ENCODE measurements around the gene CCS.

The CCS gene

DNA sequence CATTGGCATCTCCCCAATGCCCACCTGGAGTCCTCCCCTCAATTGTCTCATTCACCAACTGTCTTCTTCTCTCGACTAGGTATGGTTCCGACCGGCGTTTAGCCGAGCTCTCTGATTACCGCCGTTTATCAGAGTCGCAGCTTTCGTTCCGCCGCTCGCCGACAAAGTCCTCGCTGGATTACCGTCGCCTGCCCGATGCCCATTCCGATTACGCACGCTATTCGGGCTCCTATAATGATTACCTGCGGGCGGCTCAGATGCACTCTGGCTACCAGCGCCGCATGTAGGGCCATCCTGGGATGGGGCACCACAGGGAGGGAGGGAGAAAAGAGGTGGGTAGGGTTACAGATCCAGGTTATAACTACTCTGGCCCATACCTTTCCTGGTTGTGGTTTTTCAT is 33.4 kb downstream of the CCS start (continued):
- no peak for TF ChIP-seq GLIS2 (tag by site-specific recombination; IDR thresholded peaks at IDR 0.05)
- no peak for TF ChIP-seq ZIC2 (tag by site-specific recombination; IDR thresholded peaks at IDR 0.05)
- no peak for TF ChIP-seq ZNF24 (tag by site-specific recombination; IDR thresholded peaks at IDR 0.05)
- TF ChIP-seq ZNF133 (tag by site-specific recombination; IDR thresholded peaks at IDR 0.05), result no peak
- no peak for TF ChIP-seq ZNF549 (tag by site-specific recombination; IDR thresholded peaks at IDR 0.05)
- no peak for TF ChIP-seq PRDM1 (tag by site-specific recombination; IDR thresholded peaks at IDR 0.05)
- no peak for TF ChIP-seq TRIM28 (IDR thresholded peaks at IDR 0.05; ENCODE audit: borderline replicate concordance, low read length)
- no peak for TF ChIP-seq ZBTB7A (tag by site-specific recombination; IDR thresholded peaks at IDR 0.05; ENCODE audit: low read depth)
- TF ChIP-seq ZNF16 (tag by site-specific recombination; IDR thresholded peaks at IDR 0.05; ENCODE audit: low read depth), result no peak

DNA sequence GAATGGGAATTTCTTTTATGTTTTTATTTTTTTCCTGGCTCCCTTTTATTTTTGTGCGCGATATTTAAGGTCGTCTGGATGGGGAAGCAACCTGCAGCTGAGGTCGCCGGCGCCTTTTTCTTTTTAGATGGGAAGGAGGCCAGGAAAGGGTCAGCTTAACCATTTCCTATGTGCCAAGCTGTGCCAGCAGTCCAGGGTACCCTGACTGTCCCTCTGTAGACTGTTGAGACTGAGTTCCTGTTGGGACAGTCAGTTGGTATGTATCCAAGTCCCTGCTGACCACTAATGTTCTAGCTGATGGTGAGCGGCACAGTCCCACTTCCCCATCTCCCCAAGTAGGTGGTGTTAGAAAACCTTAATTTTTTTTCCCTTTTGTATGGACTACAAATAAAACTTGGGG is 33.9 kb downstream of the CCS start:
- H3K9me3 ChIP-seq (ENCODE audit: control insufficient read depth, insufficient read depth, low read depth, low read length), result no peaks in the 10 kb centered on the region
- H3K4me3 ChIP-seq (ENCODE audit: low read depth, low read length), result no peak overlapping the region
- H3K4me1 ChIP-seq (ENCODE audit: control insufficient read depth, insufficient read depth, low read length), result no peaks in the 10 kb centered on the region
- peaks cover 5 to 93% of the 10 kb centered on the region in 2 experiments; a peak in 2 of 3 replicates for H3K36me3 ChIP-seq (ENCODE audit: control insufficient read depth in 2 of 2, insufficient read depth in 1 of 2, low read length in 2 of 2)
- TF ChIP-seq, protein P1, sequence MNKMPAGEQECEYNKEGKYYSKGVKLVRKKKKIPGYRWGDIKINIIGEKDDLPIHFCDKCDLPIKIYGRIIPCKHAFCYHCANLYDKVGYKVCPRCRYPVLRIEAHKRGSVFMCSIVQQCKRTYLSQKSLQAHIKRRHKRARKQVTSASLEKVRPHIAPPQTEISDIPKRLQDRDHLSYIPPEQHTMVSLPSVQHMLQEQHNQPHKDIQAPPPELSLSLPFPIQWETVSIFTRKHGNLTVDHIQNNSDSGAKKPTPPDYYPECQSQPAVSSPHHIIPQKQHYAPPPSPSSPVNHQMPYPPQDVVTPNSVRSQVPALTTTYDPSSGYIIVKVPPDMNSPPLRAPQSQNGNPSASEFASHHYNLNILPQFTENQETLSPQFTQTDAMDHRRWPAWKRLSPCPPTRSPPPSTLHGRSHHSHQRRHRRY (tag by site-specific recombination; IDR thresholded peaks at IDR 0.05), result no peak
- TF ChIP-seq ZNF473 (tag by site-specific recombination; IDR thresholded peaks at IDR 0.05), result no peak
- TF ChIP-seq ZNF514 (tag by site-specific recombination; IDR thresholded peaks at IDR 0.05), result no peak
- TF ChIP-seq, protein P2, sequence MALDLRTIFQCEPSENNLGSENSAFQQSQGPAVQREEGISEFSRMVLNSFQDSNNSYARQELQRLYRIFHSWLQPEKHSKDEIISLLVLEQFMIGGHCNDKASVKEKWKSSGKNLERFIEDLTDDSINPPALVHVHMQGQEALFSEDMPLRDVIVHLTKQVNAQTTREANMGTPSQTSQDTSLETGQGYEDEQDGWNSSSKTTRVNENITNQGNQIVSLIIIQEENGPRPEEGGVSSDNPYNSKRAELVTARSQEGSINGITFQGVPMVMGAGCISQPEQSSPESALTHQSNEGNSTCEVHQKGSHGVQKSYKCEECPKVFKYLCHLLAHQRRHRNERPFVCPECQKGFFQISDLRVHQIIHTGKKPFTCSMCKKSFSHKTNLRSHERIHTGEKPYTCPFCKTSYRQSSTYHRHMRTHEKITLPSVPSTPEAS (tag by site-specific recombination; IDR thresholded peaks at IDR 0.05), result no peak
- no peak for TF ChIP-seq ZNF132 (tag by site-specific recombination; IDR thresholded peaks at IDR 0.05; ENCODE audit: borderline replicate concordance)
- no peak for TF ChIP-seq GLI4 (tag by site-specific recombination; IDR thresholded peaks at IDR 0.05)
- TF ChIP-seq RBAK (tag by site-specific recombination; IDR thresholded peaks at IDR 0.05), result no peak
- TF ChIP-seq ZNF785 (tag by site-specific recombination; IDR thresholded peaks at IDR 0.05), result no peak
- H3K27ac ChIP-seq (ENCODE audit: extremely low read depth, low read depth, low read length), result no peak overlapping the region
- CTCF ChIA-PET, result interaction anchor here (0.7 kb wide), 1 partner anchor 10 kb away, joined by 3 read pairs; no protein-coding TSS in a partner anchor
- POLR2A ChIA-PET, result interaction anchor here (5.1 to 7.0 kb wide), 2 partner anchors 10 to 11 kb away, joined by 33 to 42 read pairs; partner anchors contain the start of genes RBM14 and RBM4

DNA sequence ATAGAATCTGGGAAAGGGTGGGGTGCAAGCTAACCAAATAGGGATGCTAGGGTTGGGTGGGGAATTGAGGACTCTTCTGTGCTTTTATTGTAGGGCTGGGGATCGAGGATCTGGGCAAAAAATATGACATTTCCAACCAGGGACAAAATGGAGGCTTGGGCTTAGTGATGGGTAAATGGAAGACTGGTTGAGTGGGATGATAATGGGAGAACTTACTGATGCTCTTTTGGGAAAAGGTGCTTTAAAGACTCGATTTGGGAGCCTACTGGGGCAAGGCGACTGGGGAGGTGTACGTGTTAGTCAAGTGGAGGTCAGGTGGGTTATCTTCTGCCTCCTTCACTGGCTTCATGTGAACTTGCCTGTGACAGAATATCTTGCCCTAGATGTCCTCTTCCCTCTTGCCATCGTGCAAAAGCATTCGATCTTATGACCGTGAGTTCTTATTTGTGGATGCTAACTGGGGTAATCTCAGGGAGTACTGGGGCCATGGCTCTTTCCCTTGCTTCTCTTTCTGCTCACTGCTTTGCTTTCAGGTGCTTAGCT is 35.1 kb downstream of the CCS start:
- peaks cover 5 to 91% of the 10 kb centered on the region in 2 experiments; a peak in 2 of 3 replicates for H3K36me3 ChIP-seq (ENCODE audit: control insufficient read depth in 2 of 2, insufficient read depth in 1 of 2, low read length in 2 of 2)
- H3K9me3 ChIP-seq (ENCODE audit: control insufficient read depth, insufficient read depth, low read depth, low read length), result no peaks in the 10 kb centered on the region
- no peak overlapping the region for H3K4me3 ChIP-seq (ENCODE audit: low read depth, low read length)
- ChIA-PET POLR2A (interaction anchor here (0.6 to 7.0 kb wide), 3 partner anchors 10 to 15 kb away, joined by 3 to 42 read pairs (median 33); partner anchors contain the start of genes RBM14 and RBM4), CTCF (no interaction called here)
- TF ChIP-seq ZNF350 (tag by site-specific recombination; IDR thresholded peaks at IDR 0.05), result no peak
- H3K4me1 ChIP-seq (ENCODE audit: control insufficient read depth, insufficient read depth, low read length), result no peaks in the 10 kb centered on the region
- H3K27ac ChIP-seq (ENCODE audit: extremely low read depth, low read depth, low read length), result no peak overlapping the region

DNA sequence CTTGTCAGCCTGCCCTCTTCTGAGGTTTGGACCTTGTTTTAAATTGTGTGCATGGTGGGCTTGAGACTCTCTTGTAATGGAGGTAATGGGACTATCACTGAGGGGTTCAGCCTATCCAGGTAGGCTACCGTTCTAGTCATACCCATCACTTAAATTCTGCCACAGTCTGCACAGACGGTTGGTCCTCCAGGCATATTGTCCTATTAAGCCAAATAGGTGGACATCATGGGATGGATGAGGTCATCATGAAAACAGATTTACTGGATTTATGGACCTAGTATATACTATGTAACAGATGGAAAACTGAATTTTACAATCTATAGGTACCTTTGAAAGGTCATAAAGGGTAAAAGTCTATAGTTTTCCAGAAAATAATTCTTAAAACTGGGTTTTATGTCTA is 36.4 kb downstream of the CCS start:
- H3K27ac ChIP-seq (ENCODE audit: extremely low read depth, low read depth, low read length), result no peak overlapping the region
- ChIA-PET POLR2A (interaction anchor here (0.7 to 7.0 kb wide), 3 partner anchors 8 to 12 kb away, joined by 3 to 42 read pairs (median 33); partner anchors contain the start of genes RBM14 and RBM4), CTCF (no interaction called here)
- H3K4me1 ChIP-seq (ENCODE audit: control insufficient read depth, insufficient read depth, low read length), result no peaks in the 10 kb centered on the region
- H3K9me3 ChIP-seq (ENCODE audit: control insufficient read depth, insufficient read depth, low read depth, low read length), result no peaks in the 10 kb centered on the region
- no peak overlapping the region for H3K4me3 ChIP-seq (ENCODE audit: low read depth, low read length)
- peaks cover 11 to 87% of the 10 kb centered on the region in 2 experiments; a peak in 2 of 3 replicates for H3K36me3 ChIP-seq (ENCODE audit: control insufficient read depth in 2 of 2, insufficient read depth in 1 of 2, low read length in 2 of 2)
- TF ChIP-seq SALL2 (tag by site-specific recombination; IDR thresholded peaks at IDR 0.05; ENCODE audit: borderline replicate concordance), result no peak
- TF ChIP-seq HOXA7 (CRISPR knock-in tag; IDR thresholded peaks at IDR 0.05; ENCODE audit: borderline replicate concordance), result no peak
- no peak for TF ChIP-seq ZEB2 (tag by site-specific recombination; IDR thresholded peaks at IDR 0.05)
- TF ChIP-seq, protein P3, sequence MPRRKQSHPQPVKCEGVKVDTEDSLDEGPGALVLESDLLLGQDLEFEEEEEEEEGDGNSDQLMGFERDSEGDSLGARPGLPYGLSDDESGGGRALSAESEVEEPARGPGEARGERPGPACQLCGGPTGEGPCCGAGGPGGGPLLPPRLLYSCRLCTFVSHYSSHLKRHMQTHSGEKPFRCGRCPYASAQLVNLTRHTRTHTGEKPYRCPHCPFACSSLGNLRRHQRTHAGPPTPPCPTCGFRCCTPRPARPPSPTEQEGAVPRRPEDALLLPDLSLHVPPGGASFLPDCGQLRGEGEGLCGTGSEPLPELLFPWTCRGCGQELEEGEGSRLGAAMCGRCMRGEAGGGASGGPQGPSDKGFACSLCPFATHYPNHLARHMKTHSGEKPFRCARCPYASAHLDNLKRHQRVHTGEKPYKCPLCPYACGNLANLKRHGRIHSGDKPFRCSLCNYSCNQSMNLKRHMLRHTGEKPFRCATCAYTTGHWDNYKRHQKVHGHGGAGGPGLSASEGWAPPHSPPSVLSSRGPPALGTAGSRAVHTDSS (tag by site-specific recombination; IDR thresholded peaks at IDR 0.05), result no peak
- TF ChIP-seq ZNF610 (tag by site-specific recombination; IDR thresholded peaks at IDR 0.05; ENCODE audit: borderline replicate concordance), result no peak
- TF ChIP-seq ZNF549 (tag by site-specific recombination; IDR thresholded peaks at IDR 0.05), result no peak
- TF ChIP-seq ZNF324 (tag by site-specific recombination; IDR thresholded peaks at IDR 0.05), result no peak
- no peak for TF ChIP-seq ZNF221 (tag by site-specific recombination; IDR thresholded peaks at IDR 0.05; ENCODE audit: borderline replicate concordance)
- TF ChIP-seq SP2 (tag by site-specific recombination; IDR thresholded peaks at IDR 0.05), result no peak
- TF ChIP-seq ZNF391 (tag by site-specific recombination; IDR thresholded peaks at IDR 0.05; ENCODE audit: borderline replicate concordance, low read depth), result no peak
- no peak for TF ChIP-seq ZNF341 (tag by site-specific recombination; IDR thresholded peaks at IDR 0.05; ENCODE audit: low read depth)
- TF ChIP-seq MEIS1 (CRISPR knock-in tag; IDR thresholded peaks at IDR 0.05; ENCODE audit: borderline replicate concordance), result no peak
